Breast epithelium (tissue), 4 donors: Measurements from ENCODE around the gene RBM26. TPM values are rescaled to one million over a fixed set of nuclear protein-coding genes. Genes with fewer than 3 reads are reported as not detected.

ENCODE experiments used
- DNase-seq, 2 donors: peaks; one replicate each; pipeline ENCODE4 v3.0.0-alpha.2; 2019; ENCODE audit warnings: low spot score in 2 of 2
- H3K27ac ChIP-seq, 2 donors: fragments of 200-600 bp; sonication (generic) in 1 of 2; one replicate each; pipeline ENCODE4 v1.5.1; 2016 to 2019; ENCODE audit warnings: mild to moderate bottlenecking in 1 of 2
- H3K27me3 ChIP-seq, 2 donors: fragments of 200-600 bp; sonication (generic) in 1 of 2; one replicate each; pipeline versions ENCODE4 v1.5.1 to v1.6.0; 2017 to 2019; ENCODE audit warnings: control low read depth in 1 of 2, mild to moderate bottlenecking in 1 of 2
- H3K36me3 ChIP-seq: fragments of 200-600 bp; one replicate; pipeline ENCODE4 v1.5.1; 2019
- H3K4me1 ChIP-seq, 2 donors: fragments of 200-600 bp; sonication (generic); one replicate each; pipeline ENCODE4 v1.5.1; 2016 to 2019; ENCODE audit warnings: control low read depth in 1 of 2
- H3K4me3 ChIP-seq, 3 donors: fragments of 200-600 bp; sonication (generic); 1 replicate in 2 of 3; 2 replicates in 1 of 3; pipeline ENCODE4 v1.5.1; 2016 to 2019; ENCODE audit warnings: mild to moderate bottlenecking in 3 of 3, moderate library complexity in 2 of 3
- H3K9me3 ChIP-seq, 2 donors: fragments of 200-600 bp; sonication (generic) in 1 of 2; one replicate each; pipeline ENCODE4 v1.5.1; 2016 to 2019; ENCODE audit warnings: control low read depth in 1 of 2
- POLR2A ChIP-seq: fragments of 450-650 bp; IDR thresholded peaks from one replicate; pipeline ENCODE4 v1.6.1; 2016; ENCODE audit warnings: antibody characterized with exemption, mild to moderate bottlenecking, moderate library complexity
- POLR2AphosphoS5 ChIP-seq, 3 donors: sonication (generic); formaldehyde crosslinking; IDR thresholded peaks; one replicate each; pipeline ENCODE4 v1.6.1; 2017; ENCODE audit warnings: antibody characterized with exemption in 3 of 3
- intact Hi-C: fragments of 100-400 bp; cut with DNase I; formaldehyde crosslinking; loops from one replicate; pipeline ENCODE4 v1.15.1; 2023; ENCODE audit warnings: low total_unique reads
- total RNA-seq, 3 donors: library from RNA; depleted of rRNA; stranded (reverse); fragments of >200 nt; gene quantifications; one replicate each; pipeline ENCODE4 v1.1.0, GENCODE V29; 2016
- TF ChIP-seq, protein P1 (sequence below), 3 donors: fragments of 450-650 bp; IDR thresholded peaks; one replicate each; pipeline ENCODE4 v1.5.1; 2016 to 2017; ENCODE audit warnings: antibody characterized with exemption in 3 of 3, mild to moderate bottlenecking in 3 of 3, moderate library complexity in 3 of 3

RBM26 gene
- total RNA-seq, 3 donors from 2014 or later = 31.7 to 70.1 (median 43.6) TPM

DNA sequence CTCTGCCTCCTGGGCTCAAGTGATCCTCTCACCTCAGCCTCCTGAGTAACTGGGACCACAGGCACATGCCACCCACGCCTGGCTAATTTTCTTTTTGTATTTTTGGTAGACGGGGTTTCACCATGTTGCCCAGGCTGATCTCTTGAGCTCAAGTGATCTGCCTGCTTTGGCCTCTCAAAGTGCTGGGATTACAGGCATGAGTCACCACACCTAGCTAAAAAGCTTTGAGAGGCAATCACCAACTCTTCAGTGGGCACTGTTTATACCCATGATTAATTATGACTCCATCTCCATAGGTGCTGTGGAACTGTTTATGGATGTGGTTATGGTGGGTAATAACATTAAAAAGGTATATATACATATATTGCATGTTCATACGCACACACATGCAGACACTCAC is 7.5 kb upstream of the RBM26 start:
- Histone ChIP-seq H3K36me3 (no peaks in the 10 kb centered on the region), H3K27ac (no peak overlapping the region), H3K27me3 (no peaks in the 10 kb centered on the region), H3K4me3 (no peak overlapping the region), H3K4me1 (no peaks in the 10 kb centered on the region), H3K9me3 (no peaks in the 10 kb centered on the region)
- intact Hi-C loops = no loop called here
- no peak for DNase-seq
- no peak for TF ChIP-seq POLR2A
- no peak for TF ChIP-seq POLR2AphosphoS5 (IDR thresholded peaks at IDR 0.05)
- TF ChIP-seq, protein P1, sequence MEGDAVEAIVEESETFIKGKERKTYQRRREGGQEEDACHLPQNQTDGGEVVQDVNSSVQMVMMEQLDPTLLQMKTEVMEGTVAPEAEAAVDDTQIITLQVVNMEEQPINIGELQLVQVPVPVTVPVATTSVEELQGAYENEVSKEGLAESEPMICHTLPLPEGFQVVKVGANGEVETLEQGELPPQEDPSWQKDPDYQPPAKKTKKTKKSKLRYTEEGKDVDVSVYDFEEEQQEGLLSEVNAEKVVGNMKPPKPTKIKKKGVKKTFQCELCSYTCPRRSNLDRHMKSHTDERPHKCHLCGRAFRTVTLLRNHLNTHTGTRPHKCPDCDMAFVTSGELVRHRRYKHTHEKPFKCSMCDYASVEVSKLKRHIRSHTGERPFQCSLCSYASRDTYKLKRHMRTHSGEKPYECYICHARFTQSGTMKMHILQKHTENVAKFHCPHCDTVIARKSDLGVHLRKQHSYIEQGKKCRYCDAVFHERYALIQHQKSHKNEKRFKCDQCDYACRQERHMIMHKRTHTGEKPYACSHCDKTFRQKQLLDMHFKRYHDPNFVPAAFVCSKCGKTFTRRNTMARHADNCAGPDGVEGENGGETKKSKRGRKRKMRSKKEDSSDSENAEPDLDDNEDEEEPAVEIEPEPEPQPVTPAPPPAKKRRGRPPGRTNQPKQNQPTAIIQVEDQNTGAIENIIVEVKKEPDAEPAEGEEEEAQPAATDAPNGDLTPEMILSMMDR (IDR thresholded peaks at IDR 0.05) = no peak

DNA sequence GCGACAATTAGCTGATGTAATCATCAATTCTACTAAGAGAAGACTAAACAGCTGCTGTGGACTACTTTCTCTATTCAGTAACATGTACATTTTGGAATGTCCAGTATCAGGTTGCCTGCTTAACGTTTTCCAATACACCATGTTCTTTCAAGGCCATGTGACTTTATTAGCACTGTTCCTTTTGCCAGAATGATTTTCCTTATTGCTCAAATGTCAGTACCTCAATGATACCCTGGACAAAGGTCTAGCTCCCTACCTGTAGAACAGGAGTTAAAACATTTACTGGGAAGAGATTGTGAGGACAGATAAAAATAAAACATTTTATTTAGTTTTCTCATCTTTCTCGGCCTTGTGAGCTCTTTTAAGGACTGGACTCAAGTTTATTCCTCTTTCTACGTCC is 3.8 kb upstream of the RBM26 start:
- no peaks in the 10 kb centered on the region for H3K9me3 ChIP-seq
- H3K4me1 ChIP-seq = peaks cover 4% of the 10 kb centered on the region in 2 donors

DNA sequence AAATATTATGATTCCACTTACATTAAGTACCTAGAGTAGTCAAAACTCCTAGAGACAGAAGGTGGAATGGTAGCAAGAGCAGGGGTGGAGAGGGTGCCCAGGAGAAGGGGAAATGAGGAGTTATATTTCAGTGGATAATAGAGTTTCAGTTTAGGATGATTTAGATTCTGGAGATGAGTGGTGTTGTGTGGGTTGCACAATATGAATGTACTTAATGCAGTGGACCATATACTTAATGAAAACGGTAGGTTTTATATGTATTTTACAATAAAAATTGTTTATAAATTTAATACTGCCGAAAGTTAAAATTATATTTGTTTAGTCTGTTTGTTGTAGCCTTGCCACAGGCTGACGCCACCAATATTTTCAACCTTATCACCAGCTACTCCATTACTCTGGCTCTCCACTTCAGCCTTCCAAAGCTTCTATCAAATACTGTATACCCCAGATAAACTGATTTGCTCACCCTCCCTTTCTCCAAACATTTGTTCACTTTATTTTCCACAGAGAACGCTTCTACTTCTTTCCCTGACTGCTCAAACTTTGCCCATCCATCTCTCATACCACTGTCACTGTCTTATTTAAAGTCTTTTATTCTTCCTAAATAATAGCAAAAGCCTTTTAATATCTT is 1.4 kb upstream of the RBM26 start:
- TF ChIP-seq, protein P1 (IDR thresholded peaks at IDR 0.05) = no peak
- TF ChIP-seq POLR2AphosphoS5 (IDR thresholded peaks at IDR 0.05) (no peak), POLR2A (no peak)
- Histone ChIP-seq H3K27ac (no peak overlapping the region), H3K27me3 (no peaks in the 10 kb centered on the region), H3K4me3 (peak overlapping the region in 2 of 3 donors; percentile 87 to 99), H3K9me3 (no peaks in the 10 kb centered on the region), H3K4me1 (peaks cover 4 to 17% of the 10 kb centered on the region in 2 donors), H3K36me3 (no peaks in the 10 kb centered on the region)
- intact Hi-C loops = no loop called here
- DNase-seq = no peak

More for the DNA sequence above, 3.8 kb upstream of the RBM26 start:
- Histone ChIP-seq H3K36me3 (no peaks in the 10 kb centered on the region), H3K4me3 (no peak overlapping the region), H3K27ac (no peak overlapping the region), H3K27me3 (no peaks in the 10 kb centered on the region)
- TF ChIP-seq, protein P1 (IDR thresholded peaks at IDR 0.05) = no peak
- TF ChIP-seq POLR2A (no peak), POLR2AphosphoS5 (IDR thresholded peaks at IDR 0.05) (no peak)
- no peak for DNase-seq
- intact Hi-C loops = no loop called here

DNA sequence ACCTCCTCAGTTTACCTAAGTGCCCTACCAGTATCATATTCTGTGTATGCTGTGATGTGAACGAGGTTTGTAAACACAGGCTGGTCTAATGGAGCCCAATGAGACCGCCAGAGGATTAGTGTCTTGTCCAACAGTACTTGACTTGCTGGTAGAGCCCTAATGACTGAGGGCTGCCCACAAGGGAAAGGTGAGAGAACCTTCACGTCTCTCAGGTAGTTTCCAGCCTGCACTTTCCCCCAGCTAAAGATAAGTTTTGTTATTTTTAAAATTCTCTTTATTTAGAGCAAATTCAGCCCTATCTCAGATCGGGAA is 498 bp upstream of the RBM26 start:
- H3K36me3 ChIP-seq = no peaks in the 10 kb centered on the region
- H3K4me1 ChIP-seq = peaks cover 4 to 17% of the 10 kb centered on the region in 2 donors
- no peaks in the 10 kb centered on the region for H3K9me3 ChIP-seq
- H3K4me3 ChIP-seq = peak overlapping the region; percentile 87 to 99 (median 95)
- DNase-seq = no peak
- no peaks in the 10 kb centered on the region for H3K27me3 ChIP-seq
- TF ChIP-seq, protein P1 (IDR thresholded peaks at IDR 0.05) = peak in 1 of 3 donors; percentile 28
- TF ChIP-seq POLR2A (no peak), POLR2AphosphoS5 (IDR thresholded peaks at IDR 0.05) (no peak)
- peak overlapping the region; percentile 96 to 98 for H3K27ac ChIP-seq
- intact Hi-C loops = no loop called here

DNA sequence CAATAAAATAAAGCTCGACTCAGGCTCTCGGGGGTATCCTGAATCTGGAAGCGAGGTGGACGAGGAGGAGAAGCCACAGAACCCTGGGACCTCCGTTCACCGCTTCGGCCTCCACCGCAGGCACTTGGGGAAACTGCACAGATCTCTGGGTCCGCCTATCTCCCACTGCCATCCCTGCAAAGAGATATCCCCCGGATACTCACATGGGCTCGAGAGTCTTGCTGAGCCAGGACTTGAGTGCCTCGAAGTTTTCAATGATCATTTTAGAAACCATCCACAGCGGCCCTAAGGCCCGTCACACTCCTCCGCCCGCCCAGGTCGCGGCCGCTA is 589 bp downstream of the RBM26 start:
- no peaks in the 10 kb centered on the region for H3K9me3 ChIP-seq
- H3K27me3 ChIP-seq = no peaks in the 10 kb centered on the region
- DNase-seq = no peak
- intact Hi-C loops = no loop called here
- H3K27ac ChIP-seq = peak overlapping the region; percentile 96 to 98
- no peaks in the 10 kb centered on the region for H3K36me3 ChIP-seq
- TF ChIP-seq, protein P1 (IDR thresholded peaks at IDR 0.05) = no peak
- no peak for TF ChIP-seq POLR2A
- no peak for TF ChIP-seq POLR2AphosphoS5 (IDR thresholded peaks at IDR 0.05)
- H3K4me1 ChIP-seq = peaks cover 4 to 17% of the 10 kb centered on the region in 2 donors
- H3K4me3 ChIP-seq = peak overlapping the region; percentile 87 to 99 (median 95)
